Upper lobe of left lung (tissue), 6 donors: ENCODE results near the gene PXDN. TPM values are rescaled to one million over a fixed set of nuclear protein-coding genes. Genes with fewer than 3 reads are reported as not detected.

ENCODE experiments used
- ATAC-seq, 2 donors: fragments of 200-7000 bp; cut with Tn5 transposase; one replicate each; pipeline ENCODE4 v1.9.1; 2022; ENCODE audit warnings: mild to moderate bottlenecking in 2 of 2, moderate library complexity in 2 of 2; ENCODE audit not compliant: low FRiP score in 2 of 2
- DNase-seq, 2 donors: peaks; one replicate each; pipeline ENCODE4 v3.0.0-alpha.2; 2019 to 2020
- H3K27ac ChIP-seq, 4 donors: fragments of 200-600 bp; sonication (generic); one replicate each; pipeline ENCODE4 v1.5.1; 2016 to 2019
- H3K27me3 ChIP-seq, 4 donors: fragments of 200-600 bp; sonication (generic); one replicate each; pipeline ENCODE4 v1.5.1; 2017 to 2019
- H3K36me3 ChIP-seq, 4 donors: fragments of 200-600 bp; sonication (generic); one replicate each; pipeline ENCODE4 v1.5.1; 2016 to 2019
- H3K4me1 ChIP-seq, 4 donors: fragments of 200-600 bp; sonication (generic); one replicate each; pipeline ENCODE4 v1.5.1; 2018 to 2019
- H3K4me3 ChIP-seq, 4 donors: fragments of 200-600 bp; sonication (generic); one replicate each; pipeline ENCODE4 v1.5.1; 2017 to 2019; ENCODE audit warnings: mild to moderate bottlenecking in 2 of 4, moderate library complexity in 1 of 4
- H3K9me3 ChIP-seq, 4 donors: fragments of 200-600 bp; sonication (generic); one replicate each; pipeline ENCODE4 v1.5.1; 2018 to 2019
- CTCF ChIP-seq, 6 experiments: fragments of 450-650 bp in 4 of 6; fragments of 200-600 bp in 2 of 6; sonication (generic) in 2 of 6; IDR thresholded peaks; one replicate each; pipeline ENCODE4 v1.5.1; 2016 to 2019; ENCODE audit warnings: antibody characterized with exemption in 6 of 6
- EP300 ChIP-seq, 4 donors: sonication (generic); formaldehyde crosslinking; IDR thresholded peaks; one replicate each; pipeline ENCODE4 v1.5.1; 2017; ENCODE audit warnings: antibody characterized with exemption in 4 of 4, control low read depth in 2 of 4
- POLR2A ChIP-seq, 4 donors: fragments of 450-650 bp; IDR thresholded peaks; one replicate each; pipeline ENCODE4 v1.5.1; 2016 to 2017; ENCODE audit warnings: antibody characterized with exemption in 4 of 4, mild to moderate bottlenecking in 2 of 4
- POLR2AphosphoS5 ChIP-seq, 2 donors: sonication (generic); formaldehyde crosslinking; IDR thresholded peaks; one replicate each; pipeline ENCODE4 v1.5.1; 2017; ENCODE audit warnings: antibody characterized with exemption in 2 of 2
- WGBS, 2 donors: methylation state at CpG; one replicate each; pipeline ENCODE4 v1.1.5; 2017 to 2018; 5-methylcytosine and 5-hydroxymethylcytosine counted together
- total RNA-seq, 6 donors: library from RNA; depleted of rRNA in 4 of 6; stranded (reverse); fragments of >200 nt in 4 of 6; gene quantifications; one replicate each; pipeline versions ENCODE4 v1.1.0 to v1.2.1, GENCODE V29; 2016 to 2021
- donor health status: DM: no; HTN: no; CAD: no; lungs with moderate emphysema.
- donor health status: DM: no; HTN: yes; CAD: no; lungs with severe emphysema.

Gene PXDN
- total RNA-seq, 6 donors from 2014 or later = 20.8 to 65.6 (median 38.5) TPM

GRCh38 chr2:1665761-1666505, 78.4 kb downstream of the PXDN start:
- Histone ChIP-seq H3K4me1 (no peaks in the 10 kb centered on the region), H3K9me3 (no peaks in the 10 kb centered on the region), H3K27me3 (no peaks in the 10 kb centered on the region), H3K27ac (no peak overlapping the region), H3K4me3 (no peak overlapping the region), H3K36me3 (peaks cover 0 to 61% (median 25%) of the 10 kb centered on the region in 4 donors)
- peak; percentile 14 to 21 for ATAC-seq
- peak in 1 of 2 donors; percentile 46 for DNase-seq
- WGBS, 2 donors = 96% methylated on average over 29 of the region's 29 CpGs
- TF ChIP-seq EP300 (IDR thresholded peaks at IDR 0.05) (no peak), CTCF (IDR thresholded peaks at IDR 0.05) (no peak), POLR2A (IDR thresholded peaks at IDR 0.05) (no peak), POLR2AphosphoS5 (IDR thresholded peaks at IDR 0.05) (no peak)

- no peak overlapping the region for H3K4me3 ChIP-seq
- DNase-seq (peak; percentile 18 to 56), ATAC-seq (peak in 1 of 2 donors; percentile 10)
- WGBS, 2 donors = 89 to 96% methylated on average over 18 of the region's 18 CpGs
- TF ChIP-seq POLR2AphosphoS5 (IDR thresholded peaks at IDR 0.05) = no peak
- no peak for TF ChIP-seq CTCF (IDR thresholded peaks at IDR 0.05)
- TF ChIP-seq POLR2A (IDR thresholded peaks at IDR 0.05) = no peak
- no peak for TF ChIP-seq EP300 (IDR thresholded peaks at IDR 0.05)
- H3K9me3 ChIP-seq = no peaks in the 10 kb centered on the region
- H3K27ac ChIP-seq = no peak overlapping the region
- H3K4me1 ChIP-seq = no peaks in the 10 kb centered on the region
- no peaks in the 10 kb centered on the region for H3K27me3 ChIP-seq
- H3K36me3 ChIP-seq = peaks cover 0 to 71% (median 35%) of the 10 kb centered on the region in 4 donors
Measured at GRCh38 chr2:1664698-1665097, 79.6 kb downstream of the PXDN start.

- peaks cover 0 to 70% (median 36%) of the 10 kb centered on the region in 4 donors for H3K36me3 ChIP-seq
- DNase-seq = peak in 1 of 2 donors; percentile 10
- 84 to 89% methylated on average over 9 of the region's 9 CpGs for WGBS, 2 donors
- TF ChIP-seq POLR2AphosphoS5 (IDR thresholded peaks at IDR 0.05) (no peak), POLR2A (IDR thresholded peaks at IDR 0.05) (no peak), EP300 (IDR thresholded peaks at IDR 0.05) (no peak), CTCF (IDR thresholded peaks at IDR 0.05) (no peak)
- no peak overlapping the region for H3K4me3 ChIP-seq
- H3K27ac ChIP-seq = no peak overlapping the region
- H3K27me3 ChIP-seq = no peaks in the 10 kb centered on the region
- H3K4me1 ChIP-seq = no peaks in the 10 kb centered on the region
- no peak for ATAC-seq
- no peaks in the 10 kb centered on the region for H3K9me3 ChIP-seq
Measured at GRCh38 chr2:1664076-1664605, 80.2 kb downstream of the PXDN start.

- Histone ChIP-seq H3K27ac (no peak overlapping the region), H3K9me3 (no peaks in the 10 kb centered on the region), H3K27me3 (no peaks in the 10 kb centered on the region), H3K4me1 (no peaks in the 10 kb centered on the region), H3K36me3 (peaks cover 0 to 74% (median 36%) of the 10 kb centered on the region in 4 donors), H3K4me3 (no peak overlapping the region)
- TF ChIP-seq EP300 (IDR thresholded peaks at IDR 0.05) (no peak), POLR2AphosphoS5 (IDR thresholded peaks at IDR 0.05) (no peak), POLR2A (IDR thresholded peaks at IDR 0.05) (no peak), CTCF (IDR thresholded peaks at IDR 0.05) (no peak)
- DNase-seq = peak; percentile 18 to 68
- 94% methylated on average over 9 to 16 of the region's 16 CpGs for WGBS, 2 donors
- no peak for ATAC-seq
Measured at GRCh38 chr2:1663621-1664020, 80.7 kb downstream of the PXDN start.
